HG02981 (cell line): ENCODE measurements around the gene DBR1.

Source experiments
- ATAC-seq: cut with Tn5 transposase; IDR thresholded peaks from one replicate; pipeline ENCODE4 v1.9.1; 2021; ENCODE audit warnings: mild to moderate bottlenecking, moderate library complexity; ENCODE audit not compliant: unreplicated experiment

DBR1 gene

DNA sequence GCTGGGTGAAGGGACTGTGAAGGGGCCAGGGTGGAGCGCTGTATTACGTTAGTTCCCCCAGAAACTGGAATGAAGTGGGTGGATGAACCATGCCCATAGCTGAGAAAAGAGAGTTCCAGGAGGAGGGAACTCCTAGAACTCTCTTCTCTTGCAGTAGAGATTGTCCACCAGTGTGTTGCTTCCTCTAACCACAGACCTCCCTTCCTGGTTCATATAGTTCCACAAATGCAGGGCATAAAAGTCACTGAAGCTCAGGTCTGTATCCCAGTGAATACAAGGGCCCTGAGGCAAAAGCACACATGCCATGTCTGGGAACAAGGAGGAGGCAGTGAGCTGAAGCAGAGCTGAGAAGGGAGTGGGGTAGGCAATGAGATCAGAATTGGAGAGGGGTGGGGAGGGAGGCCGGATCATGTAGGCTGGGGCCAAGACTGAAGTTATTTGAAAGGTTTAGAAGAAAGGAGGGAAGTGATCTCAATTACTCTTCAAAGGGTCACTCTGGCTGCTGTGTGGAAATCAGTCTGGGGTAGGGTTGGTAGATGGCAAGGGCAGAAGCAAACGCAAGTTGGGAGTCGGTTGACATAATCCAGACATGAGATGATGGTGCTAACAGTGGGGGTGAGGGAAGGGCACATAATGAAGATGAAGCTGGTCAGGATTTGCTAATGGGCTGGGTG lies 49.0 kb downstream of the DBR1 start:
- ATAC-seq = no peak

DNA sequence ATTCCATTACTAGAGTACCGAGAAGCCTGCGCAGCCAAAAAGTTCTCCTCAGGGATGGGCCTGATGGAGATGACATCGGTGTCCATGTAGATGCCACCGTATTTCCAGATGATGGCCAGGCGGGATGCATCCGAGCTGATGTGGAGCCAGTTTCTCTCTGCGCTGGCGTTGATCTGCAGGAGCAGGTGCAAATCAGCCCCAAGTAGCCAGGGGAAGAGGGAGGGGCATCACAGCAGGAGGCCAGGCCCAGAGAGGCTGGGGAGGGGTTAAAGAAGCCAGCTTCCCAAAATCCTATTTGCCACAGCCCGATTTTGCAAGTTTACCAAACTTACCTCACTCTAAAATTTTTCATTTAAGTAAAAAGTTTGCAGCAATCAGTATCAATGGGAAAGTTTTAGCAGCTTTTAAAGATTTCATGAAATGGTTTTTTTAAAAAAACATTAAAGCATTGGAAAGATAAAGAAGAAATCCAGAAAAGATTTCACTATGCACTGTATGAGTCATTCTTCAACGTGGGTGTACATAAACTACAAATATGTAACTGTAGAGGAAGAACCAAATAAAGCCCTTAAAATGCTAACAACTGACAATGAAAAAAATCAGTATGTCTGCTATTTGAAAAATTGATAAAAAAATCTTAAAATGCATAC lies 49.9 kb downstream of the DBR1 start:
- no peak for ATAC-seq

DNA sequence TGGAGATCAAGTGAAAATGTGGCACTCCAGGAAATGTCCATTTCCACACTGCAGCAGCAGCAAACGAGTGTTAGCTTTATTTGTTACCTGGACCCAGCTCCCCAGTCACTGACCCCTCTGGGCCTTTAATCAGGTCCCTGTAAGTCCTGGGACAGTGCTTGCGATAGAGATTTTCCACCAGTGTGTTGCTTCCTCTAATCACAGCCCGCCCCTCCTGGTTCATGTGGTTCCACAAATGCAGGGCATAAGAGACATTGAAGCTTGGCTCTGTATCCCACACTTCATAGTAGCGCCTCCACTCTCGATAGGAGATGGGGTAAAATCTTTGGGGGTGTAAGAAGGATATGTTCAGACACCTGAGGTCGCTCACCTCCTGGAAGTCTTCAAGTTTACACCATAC lies 50.5 kb downstream of the DBR1 start:
- ATAC-seq = no peak

DNA sequence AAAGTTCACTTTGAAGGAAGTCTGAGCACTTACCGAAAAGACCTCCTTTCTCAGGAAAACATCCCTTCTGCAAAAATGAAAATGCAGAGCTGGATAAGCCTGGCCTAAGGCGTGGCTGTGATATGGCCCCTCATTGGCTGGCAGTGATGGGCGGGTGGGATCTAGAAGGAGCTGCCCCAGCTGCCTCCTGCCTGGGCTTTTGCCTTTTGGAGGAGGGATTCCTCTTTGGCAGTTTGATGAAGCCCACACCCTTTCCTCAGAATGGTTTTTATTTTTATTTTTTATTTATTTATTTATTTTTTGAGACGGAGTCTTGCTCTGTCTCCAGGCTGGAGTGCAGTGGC lies 55.3 kb downstream of the DBR1 start:
- ATAC-seq = no peak

GRCh38 chr3:138118612-138119422 lies 55.9 kb downstream of the DBR1 start:
- ATAC-seq = peak; percentile 65

DNA sequence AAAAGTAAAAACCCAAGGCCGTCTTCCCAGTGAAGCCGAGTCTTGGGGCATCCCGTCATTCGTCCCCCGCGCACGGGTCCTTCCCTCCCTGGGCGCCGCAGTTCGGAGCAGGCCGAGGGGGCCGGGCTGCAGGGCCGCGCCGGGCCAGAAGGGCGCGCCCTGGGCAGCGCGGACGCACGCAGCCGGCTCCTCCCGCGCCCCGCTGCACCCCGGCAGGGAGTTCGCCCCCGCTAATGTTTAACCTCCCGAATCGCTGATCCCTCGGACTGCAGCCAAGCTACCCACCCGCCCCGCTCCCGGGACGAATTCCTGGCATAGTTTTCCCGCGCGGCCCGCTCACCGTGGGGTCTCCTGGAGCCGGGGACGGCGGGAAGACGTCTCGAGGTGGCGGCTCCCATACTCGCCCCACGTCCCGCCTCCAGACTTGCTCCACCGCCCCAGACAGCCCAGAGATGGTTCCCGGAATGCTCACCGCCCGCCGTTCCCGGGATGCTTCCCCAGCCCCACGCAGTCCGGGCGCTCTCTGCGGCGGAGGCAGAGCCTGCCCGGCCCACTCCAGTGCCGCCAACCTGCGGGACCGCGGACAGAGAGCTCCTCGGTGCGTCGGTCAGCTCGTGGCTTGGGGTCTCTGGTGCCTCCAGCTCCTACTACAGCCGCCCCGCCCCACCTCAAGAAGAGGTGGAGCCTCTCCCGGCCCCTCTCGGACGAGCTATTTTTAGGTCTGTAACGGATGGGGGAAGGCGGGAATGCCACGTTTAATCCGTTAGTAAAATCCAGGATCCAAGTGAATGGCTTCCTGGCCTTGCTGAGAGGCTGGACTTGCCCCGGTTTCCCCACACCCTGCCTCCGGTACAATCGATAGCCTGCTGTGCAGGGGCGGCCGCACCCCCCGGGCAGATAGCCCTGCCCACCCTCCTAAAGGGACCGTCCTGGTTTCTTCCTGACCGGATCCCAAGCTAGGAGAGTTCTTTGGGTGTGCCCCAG lies 59.4 kb downstream of the DBR1 start, which contains the start of gene DZIP1L:
Gene DZIP1L (minus strand): TSS at position 621 of the 984 bp plus-strand sequence. CDS start 11,637 bp downstream, outside the sequence.
- ATAC-seq = peak; percentile 84

GRCh38 chr3:138114431-138114918 lies 60.2 kb downstream of the DBR1 start:
- ATAC-seq = no peak

DNA sequence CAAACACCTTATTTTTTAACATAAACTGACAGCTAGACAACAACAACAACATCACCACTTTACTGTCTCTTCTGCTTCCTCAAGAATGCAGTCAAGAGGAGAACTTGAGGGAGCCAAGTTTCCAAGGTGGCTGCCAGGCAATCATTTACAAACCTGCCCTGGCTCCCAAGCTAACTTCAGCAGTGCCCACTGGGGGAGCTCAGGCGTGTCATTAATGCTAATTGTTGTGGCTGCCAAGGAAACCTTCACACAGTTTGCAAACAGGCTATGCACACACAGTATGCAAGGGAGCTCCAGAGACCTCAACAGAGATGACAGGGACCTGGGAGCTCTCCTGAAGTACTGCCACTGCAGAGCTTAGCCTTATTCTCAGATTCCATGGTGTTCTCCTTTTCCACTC lies 61.4 kb downstream of the DBR1 start:
- ATAC-seq = no peak

GRCh38 chr3:138112362-138112761 lies 62.4 kb downstream of the DBR1 start:
- no peak for ATAC-seq
